HEK293 (cell line): ENCODE results near the gene CELSR1.

Source experiments
- CTCF ChIA-PET: fragments of 350-600 bp; formaldehyde crosslinking; extraction: SDS; loops from one replicate; lab custom pipeline; 2021; ENCODE audit warnings: antibody characterized with exemption; lab: Yijun Ruan, JAX
- POLR2A ChIA-PET: fragments of 300-600 bp; formaldehyde crosslinking; extraction: SDS; loops from one replicate; lab custom pipeline; 2020; ENCODE audit warnings: antibody characterized with exemption, inconsistent platforms; lab: Yijun Ruan, JAX
- H3K27ac ChIP-seq: fragments of 200-500 bp; sonication (Bioruptor generic); 2 replicates; pipeline ENCODE4 v1.5.1; 2014; ENCODE audit warnings: low read depth, low read length, control low read depth, inconsistent platforms; ENCODE audit errors: extremely low read depth
- H3K36me3 ChIP-seq, 2 experiments: fragments of 200-500 bp in 1 of 2; sonication (Bioruptor generic) in 1 of 2; 1 replicate in 1 of 2; 2 replicates in 1 of 2; pipeline ENCODE4 v1.5.1; 2014 to 2017; ENCODE audit warnings: inconsistent platforms in 2 of 2, low read length in 2 of 2; ENCODE audit not compliant: control insufficient read depth in 2 of 2, insufficient read depth in 1 of 2
- H3K4me1 ChIP-seq: fragments of 200-500 bp; sonication (Bioruptor generic); 2 replicates; pipeline ENCODE4 v1.5.1; 2014; ENCODE audit warnings: mild to moderate bottlenecking, low read length, inconsistent platforms; ENCODE audit not compliant: control insufficient read depth, insufficient read depth
- H3K4me3 ChIP-seq: 2 replicates; pipeline ENCODE4 v1.5.1; 2011; ENCODE audit warnings: low read depth, mild to moderate bottlenecking, control low read depth, low read length, moderate library complexity
- H3K9me3 ChIP-seq: fragments of 200-500 bp; sonication (Bioruptor generic); 2 replicates; pipeline ENCODE4 v1.5.1; 2014; ENCODE audit warnings: low read depth, low read length, inconsistent platforms; ENCODE audit not compliant: control insufficient read depth, insufficient read depth
- BCL11B ChIP-seq: fragments of 450-650 bp; formaldehyde crosslinking; IDR thresholded peaks from 2 replicates; pipeline ENCODE4 v1.5.1; 2016; ENCODE audit warnings: low read depth, missing biosample characterization, missing genetic modification characterization
- GFI1B ChIP-seq: fragments of 450-650 bp; formaldehyde crosslinking; IDR thresholded peaks from 2 replicates; pipeline ENCODE4 v1.5.1; 2016; ENCODE audit warnings: missing biosample characterization, missing genetic modification characterization
- GLI4 ChIP-seq: fragments of 450-650 bp; formaldehyde crosslinking; IDR thresholded peaks from 2 replicates; pipeline ENCODE4 v1.5.1; 2016; ENCODE audit warnings: missing biosample characterization, missing genetic modification characterization
- GLIS1 ChIP-seq: fragments of 450-650 bp; formaldehyde crosslinking; IDR thresholded peaks from 2 replicates; pipeline ENCODE4 v1.5.1; 2016; ENCODE audit warnings: missing biosample characterization, missing genetic modification characterization
- GLIS2 ChIP-seq: fragments of 450-650 bp; formaldehyde crosslinking; IDR thresholded peaks from 2 replicates; pipeline ENCODE4 v1.5.1; 2016; ENCODE audit warnings: missing biosample characterization, missing genetic modification characterization
- KLF8 ChIP-seq: fragments of 450-650 bp; formaldehyde crosslinking; IDR thresholded peaks from 2 replicates; pipeline ENCODE4 v1.5.1; 2016; ENCODE audit warnings: missing biosample characterization, missing genetic modification characterization
- MZF1 ChIP-seq: fragments of 450-650 bp; formaldehyde crosslinking; IDR thresholded peaks from 2 replicates; pipeline ENCODE4 v1.5.1; 2017; ENCODE audit warnings: missing biosample characterization, missing genetic modification characterization, borderline replicate concordance
- SP2 ChIP-seq: fragments of 450-650 bp; formaldehyde crosslinking; IDR thresholded peaks from 2 replicates; pipeline ENCODE4 v1.5.1; 2016; ENCODE audit warnings: missing biosample characterization, missing genetic modification characterization
- ZBTB17 ChIP-seq: fragments of 450-650 bp; formaldehyde crosslinking; IDR thresholded peaks from 2 replicates; pipeline ENCODE4 v1.5.1; 2016; ENCODE audit warnings: missing biosample characterization, missing genetic modification characterization
- ZFP37 ChIP-seq: fragments of 450-650 bp; formaldehyde crosslinking; IDR thresholded peaks from 2 replicates; pipeline ENCODE4 v1.5.1; 2016; ENCODE audit warnings: missing biosample characterization, missing genetic modification characterization
- ZNF146 ChIP-seq: fragments of 450-650 bp; formaldehyde crosslinking; IDR thresholded peaks from 2 replicates; pipeline ENCODE4 v1.5.1; 2016; ENCODE audit warnings: missing biosample characterization, missing genetic modification characterization
- ZNF239 ChIP-seq: fragments of 450-650 bp; formaldehyde crosslinking; IDR thresholded peaks from 2 replicates; pipeline ENCODE4 v1.5.1; 2016; ENCODE audit warnings: missing biosample characterization, missing genetic modification characterization
- ZNF324 ChIP-seq: fragments of 450-650 bp; formaldehyde crosslinking; IDR thresholded peaks from 2 replicates; pipeline ENCODE4 v1.5.1; 2016; ENCODE audit warnings: missing biosample characterization, missing genetic modification characterization
- ZNF529 ChIP-seq: fragments of 450-650 bp; formaldehyde crosslinking; IDR thresholded peaks from 2 replicates; pipeline ENCODE4 v1.5.1; 2017; ENCODE audit warnings: missing genetic modification characterization, missing biosample characterization; ENCODE audit not compliant: insufficient replicate concordance
- ZNF623 ChIP-seq: fragments of 450-650 bp; formaldehyde crosslinking; IDR thresholded peaks from 2 replicates; pipeline ENCODE4 v1.5.1; 2016; ENCODE audit warnings: missing biosample characterization, missing genetic modification characterization
- ZNF626 ChIP-seq: fragments of 450-650 bp; sonication (Bioruptor Pico); formaldehyde crosslinking; IDR thresholded peaks from 2 replicates; pipeline ENCODE4 v1.5.1; 2018; ENCODE audit warnings: missing biosample characterization, missing genetic modification characterization, inconsistent platforms
- ZNF645 ChIP-seq: fragments of 450-650 bp; formaldehyde crosslinking; IDR thresholded peaks from 2 replicates; pipeline ENCODE4; 2016; ENCODE audit warnings: missing biosample characterization, missing genetic modification characterization
- ZNF660 ChIP-seq: fragments of 450-650 bp; IDR thresholded peaks from 2 replicates; pipeline ENCODE4 v1.5.1; 2018; ENCODE audit warnings: missing biosample characterization, mild to moderate bottlenecking, missing genetic modification characterization
- ZNF670 ChIP-seq: fragments of 450-650 bp; formaldehyde crosslinking; IDR thresholded peaks from 2 replicates; pipeline ENCODE4 v1.5.1; 2016; ENCODE audit warnings: missing biosample characterization, missing genetic modification characterization, low read depth
- ZNF707 ChIP-seq: fragments of 450-650 bp; formaldehyde crosslinking; IDR thresholded peaks from 2 replicates; pipeline ENCODE4 v1.5.1; 2016; ENCODE audit warnings: missing biosample characterization, missing genetic modification characterization
- ZNF76 ChIP-seq: fragments of 450-650 bp; formaldehyde crosslinking; IDR thresholded peaks from 2 replicates; pipeline ENCODE4; 2016; ENCODE audit warnings: low read depth, missing biosample characterization, missing genetic modification characterization, borderline replicate concordance
- TF ChIP-seq, protein P1 (sequence below): fragments of 450-650 bp; formaldehyde crosslinking; IDR thresholded peaks from 2 replicates; pipeline ENCODE4 v1.5.1; 2016; ENCODE audit warnings: missing biosample characterization, missing genetic modification characterization
- TF ChIP-seq, protein P2 (sequence below): fragments of 450-650 bp; formaldehyde crosslinking; IDR thresholded peaks from 2 replicates; pipeline ENCODE4 v1.5.1; 2017; ENCODE audit warnings: missing biosample characterization, missing genetic modification characterization

The CELSR1 gene

GRCh38 chr22:46352276-46352675 lies 185.1 kb downstream of the CELSR1 start:
- Histone ChIP-seq H3K9me3 (no peaks in the 10 kb centered on the region), H3K36me3 (peaks cover 23 to 100% of the 10 kb centered on the region in 2 experiments), H3K4me1 (peaks cover 6% of the 10 kb centered on the region; the same call in 1 of the 2 replicates), H3K4me3 (no peak overlapping the region)
- POLR2A ChIA-PET: interaction anchor here (1.5 kb wide), 1 partner anchor 15 kb away, joined by 3 read pairs; no protein-coding TSS in a partner anchor
- TF ChIP-seq BCL11B (tag by site-specific recombination) (no peak), ZNF76 (no peak), KLF8 (tag by site-specific recombination) (no peak), ZFP37 (no peak), ZNF660 (tag by site-specific recombination) (no peak), ZNF707 (no peak), GLI4 (tag by site-specific recombination) (no peak), ZNF324 (tag by site-specific recombination) (no peak), ZNF239 (tag by site-specific recombination) (no peak), SP2 (tag by site-specific recombination) (no peak), ZNF626 (tag by site-specific recombination) (no peak), ZNF645 (tag by site-specific recombination) (no peak), ZNF529 (no peak)
- TF ChIP-seq, protein P1, sequence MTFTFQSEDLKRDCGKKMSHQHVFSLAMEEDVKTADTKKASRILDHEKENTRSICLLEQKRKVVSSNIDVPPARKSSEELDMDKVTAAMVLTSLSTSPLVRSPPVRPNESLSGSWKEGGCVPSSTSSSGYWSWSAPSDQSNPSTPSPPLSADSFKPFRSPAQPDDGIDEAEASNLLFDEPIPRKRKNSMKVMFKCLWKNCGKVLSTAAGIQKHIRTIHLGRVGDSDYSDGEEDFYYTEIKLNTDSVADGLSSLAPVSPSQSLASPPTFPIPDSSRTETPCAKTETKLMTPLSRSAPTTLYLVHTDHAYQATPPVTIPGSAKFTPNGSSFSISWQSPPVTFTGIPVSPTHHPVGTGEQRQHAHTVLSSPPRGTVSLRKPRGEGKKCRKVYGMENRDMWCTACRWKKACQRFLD (tag by site-specific recombination): no peak
- TF ChIP-seq, protein P2, sequence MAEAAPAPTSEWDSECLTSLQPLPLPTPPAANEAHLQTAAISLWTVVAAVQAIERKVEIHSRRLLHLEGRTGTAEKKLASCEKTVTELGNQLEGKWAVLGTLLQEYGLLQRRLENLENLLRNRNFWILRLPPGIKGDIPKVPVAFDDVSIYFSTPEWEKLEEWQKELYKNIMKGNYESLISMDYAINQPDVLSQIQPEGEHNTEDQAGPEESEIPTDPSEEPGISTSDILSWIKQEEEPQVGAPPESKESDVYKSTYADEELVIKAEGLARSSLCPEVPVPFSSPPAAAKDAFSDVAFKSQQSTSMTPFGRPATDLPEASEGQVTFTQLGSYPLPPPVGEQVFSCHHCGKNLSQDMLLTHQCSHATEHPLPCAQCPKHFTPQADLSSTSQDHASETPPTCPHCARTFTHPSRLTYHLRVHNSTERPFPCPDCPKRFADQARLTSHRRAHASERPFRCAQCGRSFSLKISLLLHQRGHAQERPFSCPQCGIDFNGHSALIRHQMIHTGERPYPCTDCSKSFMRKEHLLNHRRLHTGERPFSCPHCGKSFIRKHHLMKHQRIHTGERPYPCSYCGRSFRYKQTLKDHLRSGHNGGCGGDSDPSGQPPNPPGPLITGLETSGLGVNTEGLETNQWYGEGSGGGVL: no peak
- TF ChIP-seq, all 188 proteins: peak for 0
- CTCF ChIA-PET: interaction anchor here (0.5 to 1.5 kb wide), 3 partner anchors 16 to 421 kb away, joined by 3 to 5 read pairs (median 3); no protein-coding TSS in a partner anchor
- 0 out of 2 replicates have a peak overlapping the region, but pooled peaks have one; percentile 21 for H3K27ac ChIP-seq

GRCh38 chr22:46351767-46352166 lies 185.7 kb downstream of the CELSR1 start:
- peaks cover 6% of the 10 kb centered on the region; the same call in 1 of the 2 replicates for H3K4me1 ChIP-seq
- CTCF ChIA-PET: interaction anchor here (1.5 kb wide), 1 partner anchor 16 kb away, joined by 5 read pairs; no protein-coding TSS in a partner anchor
- H3K4me3 ChIP-seq: no peak overlapping the region
- POLR2A ChIA-PET: interaction anchor here (1.5 kb wide), 1 partner anchor 15 kb away, joined by 3 read pairs; no protein-coding TSS in a partner anchor
- no peak overlapping the region for H3K27ac ChIP-seq
- peaks cover 28 to 99% of the 10 kb centered on the region in 2 experiments for H3K36me3 ChIP-seq
- TF ChIP-seq GFI1B (no peak), ZNF670 (no peak), ZNF146 (tag by site-specific recombination) (no peak), ZBTB17 (tag by site-specific recombination) (no peak), GLIS2 (no peak), GLIS1 (tag by site-specific recombination) (no peak), MZF1 (no peak), ZNF623 (tag by site-specific recombination) (no peak)
- TF ChIP-seq, all 188 proteins: peak for 0
- no peaks in the 10 kb centered on the region for H3K9me3 ChIP-seq
